ENCODE data around the gene KCNG2. TPM values are rescaled to one million over a fixed set of nuclear protein-coding genes. Genes with fewer than 3 reads are reported as not detected.

KCNG2 gene
- total and polyA plus RNA-seq, 2 of the 13 experiments (the other 11 are each of a cell fraction or from before 2014, with no cell fraction given) = not detected

DNA sequence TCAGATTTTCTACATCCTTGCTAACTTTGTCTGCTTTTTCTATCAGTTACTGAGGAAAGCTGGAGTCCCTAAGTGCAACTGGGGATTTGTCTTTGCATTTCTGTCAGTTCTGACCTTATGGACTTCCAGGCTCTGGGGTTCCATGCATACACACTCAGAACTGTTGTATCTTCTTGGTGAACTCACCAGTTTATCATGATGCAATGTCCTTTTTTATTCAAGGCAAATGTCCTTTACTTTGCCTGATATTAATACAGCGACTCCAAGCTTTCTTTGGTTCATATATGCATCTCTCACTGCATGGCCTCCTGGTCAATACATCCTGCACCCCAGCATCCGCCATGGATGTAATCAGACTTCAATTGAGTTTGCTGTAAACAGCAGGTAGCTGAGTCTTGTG lies 109.0 kb downstream of the KCNG2 start:
- DNase-seq (ENCODE audit: low spot score) (no peak), ATAC-seq (no peak), FAIRE-seq (no peak)
- in situ Hi-C loops (cut with HindIII; ENCODE audit: extremely low pct_ligation_motif_present, low pct_unique_long_range_greater_than_20kb) = no loop called here
- Histone ChIP-seq H2AFZ (ENCODE audit: low read length) (no peak overlapping the region), H3K9ac (ENCODE audit: insufficient read depth, low read depth, low read length) (no peak overlapping the region), H3K27ac (ENCODE audit: extremely low read length, insufficient read depth, low read length) (no peak overlapping the region), H3K9me3 (ENCODE audit: low read length) (no peaks in the 10 kb centered on the region), H3K36me3 (replicated peaks in 1 of 2; ENCODE audit: control insufficient read depth in 1 of 2, insufficient read depth in 2 of 2, low read length in 2 of 2) (peaks cover 3 to 18% of the 10 kb centered on the region in 2 experiments; a peak in 3 of 5 replicates), H3K27me3 (ENCODE audit: control insufficient read depth in 1 of 2, insufficient read depth in 2 of 2, low read length in 2 of 2) (no peaks in the 10 kb centered on the region), H3K4me2 (ENCODE audit: low read depth, low read length) (no peak overlapping the region), H3K4me3 (replicated peaks in 1 of 3; ENCODE audit: insufficient read depth in 1 of 3, low read depth in 2 of 3, low read length in 3 of 3) (no peak overlapping the region), H3K4me1 (ENCODE audit: insufficient read depth, low read length) (no peaks in the 10 kb centered on the region), H3K79me2 (ENCODE audit: insufficient read depth, low read length) (no peaks in the 10 kb centered on the region), H4K20me1 (ENCODE audit: insufficient read depth, low read length) (peaks cover 15% of the 10 kb centered on the region; the same call in 1 of the 2 replicates)
- WGBS (ENCODE audit: low lambda C conversion rate) = 100% methylated on average over 2 of the region's 2 CpGs
- ChIA-PET CTCF (ENCODE audit: low intra/inter-chr PET ratio, low total read pairs) (no interaction called here), POLR2A (no interaction called here)
- 0 out of 2 replicates have a peak, but pooled peaks have one; percentile 16 for TF ChIP-seq ATF7 (IDR thresholded peaks at IDR 0.05)
- no peak for TF ChIP-seq ATF7 (CRISPR knock-in tag; IDR thresholded peaks at IDR 0.05)
- TF ChIP-seq SNAI1 (CRISPR knock-in tag; IDR thresholded peaks at IDR 0.05; ENCODE audit: borderline replicate concordance) = no peak
- TF ChIP-seq, protein P1, sequence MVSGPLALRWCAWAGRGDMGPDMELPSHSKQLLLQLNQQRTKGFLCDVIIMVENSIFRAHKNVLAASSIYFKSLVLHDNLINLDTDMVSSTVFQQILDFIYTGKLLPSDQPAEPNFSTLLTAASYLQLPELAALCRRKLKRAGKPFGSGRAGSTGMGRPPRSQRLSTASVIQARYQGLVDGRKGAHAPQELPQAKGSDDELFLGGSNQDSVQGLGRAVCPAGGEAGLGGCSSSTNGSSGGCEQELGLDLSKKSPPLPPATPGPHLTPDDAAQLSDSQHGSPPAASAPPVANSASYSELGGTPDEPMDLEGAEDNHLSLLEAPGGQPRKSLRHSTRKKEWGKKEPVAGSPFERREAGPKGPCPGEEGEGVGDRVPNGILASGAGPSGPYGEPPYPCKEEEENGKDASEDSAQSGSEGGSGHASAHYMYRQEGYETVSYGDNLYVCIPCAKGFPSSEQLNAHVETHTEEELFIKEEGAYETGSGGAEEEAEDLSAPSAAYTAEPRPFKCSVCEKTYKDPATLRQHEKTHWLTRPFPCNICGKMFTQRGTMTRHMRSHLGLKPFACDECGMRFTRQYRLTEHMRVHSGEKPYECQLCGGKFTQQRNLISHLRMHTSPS (CRISPR knock-in tag; IDR thresholded peaks at IDR 0.05; ENCODE audit: low read depth) = no peak
- no peak for TF ChIP-seq ZNF431 (CRISPR knock-in tag; IDR thresholded peaks at IDR 0.05; ENCODE audit: borderline replicate concordance, low read depth)
- TF ChIP-seq ZNF614 (CRISPR knock-in tag; IDR thresholded peaks at IDR 0.05; ENCODE audit: borderline replicate concordance) = no peak
- TF ChIP-seq ZNF790 (CRISPR knock-in tag; IDR thresholded peaks at IDR 0.05; ENCODE audit: borderline replicate concordance) = no peak
- TF ChIP-seq CBX1 (IDR thresholded peaks at IDR 0.05; ENCODE audit: low read depth) = no peak
- no peak for TF ChIP-seq SIX4 (CRISPR knock-in tag; IDR thresholded peaks at IDR 0.05)
- no TSS peak for BruUV-seq (replicated peaks)
- intact Hi-C loops (cut with micrococcal nuclease; ENCODE audit: unreplicated experiment) = no loop called here

Measured in HepG2 (cell line).